GM23338 (cell line): ENCODE results near the gene NLGN4X. TPM values are rescaled to one million over a fixed set of nuclear protein-coding genes. Genes with fewer than 3 reads are reported as not detected.

Experiments used
- ATAC-seq: fragments of 200-7000 bp; cut with Tn5 transposase; 3 replicates; pipeline ENCODE4 v1.9.1; 2020
- DNase-seq: peaks from one replicate; pipeline ENCODE4 v3.0.0-alpha.2; 2015; ENCODE audit warnings: low spot score
- H2AFZ ChIP-seq: fragments of 200-600 bp; sonication (generic); 2 replicates; pipeline ENCODE4 v1.8.0; 2016; ENCODE audit warnings: antibody characterized with exemption, mild to moderate bottlenecking, moderate library complexity
- H3F3A ChIP-seq: fragments of 200-600 bp; sonication (generic); replicated peaks from 2 replicates; pipeline ENCODE4 v1.8.0; 2017; ENCODE audit warnings: antibody characterized with exemption, mixed run types, low read depth
- H3K27ac ChIP-seq: fragments of 200-600 bp; sonication (generic); 2 replicates; pipeline ENCODE4 v1.6.1; 2016; ENCODE audit warnings: low read depth
- H3K27me3 ChIP-seq: fragments of 200-600 bp; sonication (generic); 2 replicates; pipeline ENCODE4 v1.8.0; 2016; ENCODE audit warnings: mild to moderate bottlenecking, mixed run types, moderate library complexity; ENCODE audit not compliant: insufficient read depth
- H3K36me3 ChIP-seq: fragments of 200-600 bp; sonication (generic); 2 replicates; pipeline ENCODE4 v1.8.0; 2016; ENCODE audit warnings: mild to moderate bottlenecking; ENCODE audit not compliant: insufficient read depth
- H3K4me1 ChIP-seq: fragments of 200-600 bp; sonication (generic); 2 replicates; pipeline ENCODE4 v1.8.0; 2016; ENCODE audit warnings: mild to moderate bottlenecking, moderate library complexity; ENCODE audit not compliant: insufficient read depth
- H3K4me2 ChIP-seq: fragments of 200-600 bp; sonication (generic); 2 replicates; pipeline ENCODE4 v1.7.1; 2017; ENCODE audit warnings: mixed run types
- H3K4me3 ChIP-seq: fragments of 200-600 bp; sonication (generic); 2 replicates; pipeline ENCODE4 v1.6.1; 2016; ENCODE audit warnings: mixed run types
- H3K79me2 ChIP-seq: fragments of 200-600 bp; sonication (generic); replicated peaks from 2 replicates; pipeline ENCODE4 v1.8.0; 2017; ENCODE audit warnings: mild to moderate bottlenecking; ENCODE audit not compliant: insufficient read depth
- H3K9me2 ChIP-seq: fragments of 200-600 bp; sonication (generic); 2 replicates; pipeline ENCODE4 v1.8.0; 2017; ENCODE audit not compliant: insufficient read depth
- H4K20me1 ChIP-seq: fragments of 200-600 bp; sonication (generic); replicated peaks from 2 replicates; pipeline ENCODE4 v1.8.0; 2017; ENCODE audit warnings: mild to moderate bottlenecking; ENCODE audit not compliant: insufficient read depth
- H3K27ac Mint-ChIP-seq: 2 replicates; pipeline ENCODE4 v1.8.0; 2020; ENCODE audit warnings: inconsistent platforms, mild to moderate bottlenecking, moderate library complexity, mixed read lengths
- H3K27me3 Mint-ChIP-seq: 3 replicates; pipeline ENCODE4 v1.8.0; 2022; ENCODE audit warnings: low read depth, mild to moderate bottlenecking, moderate library complexity, mixed read lengths, inconsistent platforms; ENCODE audit not compliant: insufficient read depth, poor library complexity
- H3K36me3 Mint-ChIP-seq: 3 replicates; pipeline ENCODE4 v1.8.0; 2021; ENCODE audit warnings: low read depth, mild to moderate bottlenecking, inconsistent platforms, moderate library complexity, mixed read lengths
- H3K4me1 Mint-ChIP-seq: 3 replicates; pipeline ENCODE4 v1.8.0; 2020; ENCODE audit warnings: mild to moderate bottlenecking, inconsistent platforms, mixed read lengths
- H3K4me3 Mint-ChIP-seq: 3 replicates; pipeline ENCODE4 v1.8.0; 2021; ENCODE audit warnings: moderate library complexity, mild to moderate bottlenecking, inconsistent platforms, mixed read lengths
- H3K9me3 Mint-ChIP-seq: 3 replicates; pipeline ENCODE4 v1.8.0; 2020; ENCODE audit warnings: moderate library complexity, mild to moderate bottlenecking, inconsistent platforms, mixed read lengths
- CREB1 ChIP-seq: fragments of 250-450 bp; sonication (Bioruptor Pico); IDR thresholded peaks from 2 replicates; pipeline ENCODE4 v1.5.0; 2020; ENCODE audit warnings: low read depth, mild to moderate bottlenecking, moderate library complexity
- EZH2phosphoT487 ChIP-seq: fragments of 200-600 bp; sonication (generic); IDR thresholded peaks from one replicate; pipeline ENCODE4 v1.8.1; 2018; ENCODE audit warnings: antibody characterized with exemption; ENCODE audit not compliant: unreplicated experiment
- NANOG ChIP-seq: IDR thresholded peaks from 2 replicates; pipeline ENCODE4 v1.6.1; 2016; ENCODE audit warnings: antibody characterized with exemption, borderline replicate concordance
- REST ChIP-seq: IDR thresholded peaks from one replicate; pipeline ENCODE4 v1.6.1; 2018; ENCODE audit warnings: antibody characterized with exemption; ENCODE audit not compliant: unreplicated experiment
- STAT1 ChIP-seq: IDR thresholded peaks from one replicate; pipeline ENCODE4 v1.6.1; 2016; ENCODE audit warnings: antibody characterized with exemption; ENCODE audit not compliant: unreplicated experiment
- ZNF114 ChIP-seq: fragments of 250-450 bp; sonication (Bioruptor Pico); IDR thresholded peaks from 2 replicates; pipeline ENCODE4 v1.5.0; 2020; ENCODE audit warnings: mild to moderate bottlenecking, moderate library complexity
- ZNF462 ChIP-seq: fragments of 250-450 bp; sonication (Bioruptor Pico); IDR thresholded peaks from 2 replicates; pipeline ENCODE4 v1.5.0; 2020; ENCODE audit warnings: mild to moderate bottlenecking, moderate library complexity
- polyA plus RNA-seq: library from polyadenylated mRNA; unstranded; fragments of >200 nt; fragmentation: Nextera tagmentation; extraction: Ambion mirVana; gene quantifications from 2 replicates; pipeline ENCODE4 v1.2.1, GENCODE V29; 2016
- total RNA-seq: library from RNA; depleted of rRNA; stranded (reverse); fragments of >200 nt; shearing (Covaris generic); gene quantifications from 2 replicates; pipeline ENCODE4 v1.2.3, GENCODE V29; 2014

The NLGN4X gene
- total and polyA plus RNA-seq, 2 experiments from 2014 or later = 36.0 to 86.5 TPM

DNA sequence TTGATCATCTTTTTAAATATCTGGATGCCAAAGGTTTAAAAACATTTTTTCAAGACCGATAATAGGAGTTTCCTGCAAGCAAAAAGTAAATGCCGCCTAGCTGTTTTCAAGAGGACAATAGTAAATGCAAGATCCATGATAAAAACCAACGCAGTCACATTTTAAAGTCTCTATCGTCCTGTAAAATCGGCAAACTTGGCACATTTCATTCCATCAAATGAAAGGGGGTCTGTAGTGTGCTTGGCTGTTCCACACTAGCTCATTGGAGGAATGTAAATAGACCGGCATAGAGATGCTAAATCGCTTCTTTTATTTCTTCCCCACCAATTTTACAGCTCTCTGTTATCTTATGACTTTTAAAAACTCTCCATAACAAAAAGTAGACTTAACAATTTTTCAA, 202.2 kb downstream of the NLGN4X start:
- H3K27ac Mint-ChIP-seq = peak overlapping the region; percentile 59; the same call in 1 of the 2 replicates
- H3K9me2 ChIP-seq = no peaks in the 10 kb centered on the region
- peaks cover 6% of the 10 kb centered on the region for H3K27me3 Mint-ChIP-seq
- no peak overlapping the region for H2AFZ ChIP-seq
- H3K4me2 ChIP-seq = peak overlapping the region; percentile 64
- TF ChIP-seq STAT1 (no peak), CREB1 (CRISPR knock-in tag) (no peak), ZNF462 (CRISPR knock-in tag) (no peak), ZNF114 (CRISPR knock-in tag) (no peak), NANOG (0 out of 2 replicates have a peak, but pooled peaks have one; percentile 22), EZH2phosphoT487 (no peak), REST (no peak)
- peaks cover 65% of the 10 kb centered on the region for H3K4me1 ChIP-seq
- peak overlapping the region; percentile 59; the same call in 2 of the 3 replicates for H3K4me3 Mint-ChIP-seq
- peak overlapping the region; percentile 37 for H3K4me3 ChIP-seq
- DNase-seq = peak; percentile 27
- H3K9me3 Mint-ChIP-seq = no peaks in the 10 kb centered on the region; the same call in 2 of the 3 replicates
- ATAC-seq = peak; percentile 83
- H3K36me3 ChIP-seq = no peaks in the 10 kb centered on the region
- no peaks in the 10 kb centered on the region for H3K27me3 ChIP-seq
- H3F3A ChIP-seq = no peaks in the 10 kb centered on the region; the same call in 1 of the 2 replicates
- H4K20me1 ChIP-seq = no peaks in the 10 kb centered on the region
- peak overlapping the region; percentile 89 for H3K27ac ChIP-seq
- peaks cover 32% of the 10 kb centered on the region; the same call in 2 of the 3 replicates for H3K36me3 Mint-ChIP-seq
- peaks cover 48% of the 10 kb centered on the region for H3K79me2 ChIP-seq
- H3K4me1 Mint-ChIP-seq = peaks cover 52% of the 10 kb centered on the region
